OCI-LY3 (cell line): ENCODE measurements around the gene PDCD6IP.

Experiments used
- H2AFZ ChIP-seq: fragments of 200-600, 300-600 bp; shearing (Covaris generic); 2 replicates; pipeline ENCODE4 v1.6.0; 2014; ENCODE audit warnings: antibody characterized with exemption, low read depth, low read length
- H3K27ac ChIP-seq: fragments of 200-600, 300-600 bp; sonication (generic); 2 replicates; pipeline ENCODE4 v1.5.1; 2014; ENCODE audit warnings: mild to moderate bottlenecking, low read length, moderate library complexity, mixed read lengths
- H3K27me3 ChIP-seq: fragments of 200-600, 300-600 bp; sonication (generic); 2 replicates; pipeline ENCODE4 v1.6.1; 2014; ENCODE audit warnings: low read depth, low read length, mixed read lengths
- H3K36me3 ChIP-seq: fragments of 200-600, 300-600 bp; sonication (generic); replicated peaks from 2 replicates; pipeline ENCODE3; 2014; ENCODE audit warnings: low read depth, low read length, mixed read lengths
- H3K4me1 ChIP-seq: fragments of 300-600, 200-600 bp; sonication (generic); 2 replicates; pipeline ENCODE4 v1.6.1; 2014; ENCODE audit warnings: low read length, mixed read lengths
- H3K4me2 ChIP-seq: fragments of 200-600, 300-600 bp; sonication (generic); 2 replicates; pipeline ENCODE4 v1.6.1; 2014; ENCODE audit warnings: low read length, mixed read lengths
- H3K4me3 ChIP-seq: fragments of 300-600, 200-600 bp; sonication (generic); 2 replicates; pipeline ENCODE4 v1.5.1; 2014; ENCODE audit warnings: antibody characterized with exemption, mild to moderate bottlenecking, low read length, moderate library complexity
- H3K79me2 ChIP-seq: fragments of 300-600, 200-600 bp; shearing (Covaris generic); 2 replicates; pipeline ENCODE4 v1.6.1; 2014; ENCODE audit warnings: mild to moderate bottlenecking, low read length, mixed read lengths
- H3K9ac ChIP-seq: fragments of 300-600, 200-600 bp; shearing (Covaris generic); 2 replicates; pipeline ENCODE4 v1.6.0; 2014; ENCODE audit warnings: mild to moderate bottlenecking, low read length, moderate library complexity
- H3K9me3 ChIP-seq: fragments of 200-600, 300-600 bp; shearing (Covaris generic); 2 replicates; pipeline ENCODE4 v1.6.1; 2014; ENCODE audit warnings: low read length, mixed read lengths; ENCODE audit not compliant: insufficient read depth
- H4K20me1 ChIP-seq: fragments of 200-600, 300-600 bp; sonication (generic); 2 replicates; pipeline ENCODE4 v1.6.1; 2016; ENCODE audit warnings: low read length, mixed read lengths; ENCODE audit not compliant: insufficient read depth
- CTCF ChIP-seq: fragments of 200-600, 300-600 bp; sonication (generic); IDR thresholded peaks from 2 replicates; pipeline ENCODE4 v1.5.1; 2014; ENCODE audit warnings: antibody characterized with exemption, low read length, low read depth
- EZH2phosphoT487 ChIP-seq: fragments of 200-600 bp; shearing (Covaris generic); IDR thresholded peaks from 2 replicates; pipeline ENCODE4 v1.6.1; 2018; ENCODE audit warnings: antibody characterized with exemption, mixed run types, low read depth

Gene PDCD6IP

GRCh38 chr3:33791477-33792166 lies 6.8 kb upstream of the PDCD6IP start:
- H3K9me3 ChIP-seq, result no peaks in the 10 kb centered on the region
- no peak overlapping the region; the same call in 1 of the 2 replicates for H3K27ac ChIP-seq
- no peaks in the 10 kb centered on the region for H4K20me1 ChIP-seq
- peaks cover 25% of the 10 kb centered on the region for H3K4me1 ChIP-seq
- no peaks in the 10 kb centered on the region for H3K36me3 ChIP-seq
- peaks cover 8% of the 10 kb centered on the region; the same call in 1 of the 2 replicates for H3K27me3 ChIP-seq
- H3K79me2 ChIP-seq, result no peaks in the 10 kb centered on the region
- H3K4me3 ChIP-seq, result peak overlapping the region; percentile 53
- peak overlapping the region; percentile 11 for H3K9ac ChIP-seq
- peak overlapping the region; percentile 67 for H3K4me2 ChIP-seq
- H2AFZ ChIP-seq, result peak overlapping the region; percentile 96
- TF ChIP-seq CTCF (no peak), EZH2phosphoT487 (no peak)

DNA sequence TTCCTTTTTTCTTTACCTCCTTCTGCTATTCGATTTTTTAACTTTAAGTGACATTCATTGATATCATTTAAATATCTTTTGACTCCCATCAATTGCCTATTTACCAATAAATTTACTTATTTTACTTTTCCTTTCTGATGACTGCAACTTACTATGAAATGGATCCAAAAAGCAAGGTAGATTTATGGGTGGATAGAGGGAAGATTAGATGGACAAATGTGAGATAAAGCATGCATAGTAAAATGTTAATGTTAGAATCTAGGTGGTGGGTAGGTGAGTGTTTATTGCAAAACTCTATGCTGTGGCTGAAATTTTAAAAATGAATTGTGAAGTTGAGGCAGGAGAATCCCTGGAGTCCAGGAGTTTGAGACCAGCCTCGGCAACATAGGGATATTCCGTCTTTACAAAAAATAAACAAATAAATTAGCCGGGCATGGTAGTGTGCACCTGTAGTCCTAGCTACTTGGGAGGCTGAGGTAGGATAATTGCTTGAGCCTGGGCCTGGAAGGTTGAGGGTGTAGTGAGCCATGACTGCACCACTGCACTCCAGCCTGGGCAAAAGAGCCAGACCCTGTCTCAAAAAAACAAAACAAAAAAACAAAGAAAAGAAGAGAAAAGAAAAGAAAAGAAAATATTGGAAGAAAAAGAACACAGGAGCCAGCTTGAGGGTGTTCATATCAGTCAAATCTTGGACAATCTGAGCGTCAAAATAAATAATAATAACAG lies 6.1 kb upstream of the PDCD6IP start:
- Histone ChIP-seq H3K4me1 (peaks cover 22% of the 10 kb centered on the region), H3K27me3 (peaks cover 8% of the 10 kb centered on the region; the same call in 1 of the 2 replicates), H3K79me2 (no peaks in the 10 kb centered on the region), H3K4me2 (peak overlapping the region; percentile 67), H3K9me3 (no peaks in the 10 kb centered on the region), H3K4me3 (peak overlapping the region; percentile 53), H3K27ac (no peak overlapping the region), H2AFZ (peak overlapping the region; percentile 96), H3K9ac (no peak overlapping the region), H3K36me3 (no peaks in the 10 kb centered on the region), H4K20me1 (no peaks in the 10 kb centered on the region)
- TF ChIP-seq CTCF (no peak), EZH2phosphoT487 (no peak)

DNA sequence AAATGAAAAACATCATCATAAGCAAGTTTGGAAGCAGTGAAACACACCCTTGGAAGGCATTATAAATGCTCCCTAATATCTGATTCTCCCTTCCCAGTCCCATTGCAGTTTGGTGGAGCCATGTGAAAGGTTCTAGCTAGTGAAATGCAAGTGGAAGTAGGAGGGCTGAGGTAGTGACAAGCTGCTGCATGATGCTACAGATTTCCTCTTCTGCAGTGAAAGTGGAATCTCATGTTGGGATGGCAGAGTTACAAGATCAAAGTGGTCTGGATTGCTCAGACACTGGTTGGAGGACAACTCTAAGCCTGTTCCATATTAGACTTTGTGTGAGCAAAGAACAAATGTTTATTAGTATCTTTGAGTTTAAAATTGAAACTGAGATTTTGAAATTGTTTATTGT lies 3.3 kb upstream of the PDCD6IP start:
- H3K27me3 ChIP-seq, result peaks cover 8% of the 10 kb centered on the region; the same call in 1 of the 2 replicates
- H3K27ac ChIP-seq, result no peak overlapping the region
- H2AFZ ChIP-seq, result no peak overlapping the region
- H3K9me3 ChIP-seq, result no peaks in the 10 kb centered on the region
- H4K20me1 ChIP-seq, result peaks cover 5% of the 10 kb centered on the region
- H3K9ac ChIP-seq, result no peak overlapping the region
- no peak overlapping the region for H3K4me2 ChIP-seq
- TF ChIP-seq EZH2phosphoT487 (no peak), CTCF (no peak)
- no peaks in the 10 kb centered on the region for H3K36me3 ChIP-seq
- H3K4me1 ChIP-seq, result peaks cover 32% of the 10 kb centered on the region
- peaks cover 16% of the 10 kb centered on the region for H3K79me2 ChIP-seq
- H3K4me3 ChIP-seq, result no peak overlapping the region

GRCh38 chr3:33795856-33796536 lies 2.4 kb upstream of the PDCD6IP start:
- Histone ChIP-seq H3K9ac (no peak overlapping the region), H3K36me3 (no peaks in the 10 kb centered on the region), H3K9me3 (no peaks in the 10 kb centered on the region), H4K20me1 (peaks cover 13% of the 10 kb centered on the region), H3K4me2 (no peak overlapping the region), H2AFZ (no peak overlapping the region), H3K4me3 (no peak overlapping the region), H3K79me2 (peaks cover 25% of the 10 kb centered on the region), H3K27ac (no peak overlapping the region), H3K4me1 (peaks cover 30% of the 10 kb centered on the region), H3K27me3 (peaks cover 8% of the 10 kb centered on the region; the same call in 1 of the 2 replicates)
- TF ChIP-seq EZH2phosphoT487, result no peak
